Measurements from ENCODE around the gene TPR. TPM values are rescaled to one million over a fixed set of nuclear protein-coding genes. Genes with fewer than 3 reads are reported as not detected.

Gene TPR
- total RNA-seq, 1 experiment from 2014 or later = 107 TPM

DNA sequence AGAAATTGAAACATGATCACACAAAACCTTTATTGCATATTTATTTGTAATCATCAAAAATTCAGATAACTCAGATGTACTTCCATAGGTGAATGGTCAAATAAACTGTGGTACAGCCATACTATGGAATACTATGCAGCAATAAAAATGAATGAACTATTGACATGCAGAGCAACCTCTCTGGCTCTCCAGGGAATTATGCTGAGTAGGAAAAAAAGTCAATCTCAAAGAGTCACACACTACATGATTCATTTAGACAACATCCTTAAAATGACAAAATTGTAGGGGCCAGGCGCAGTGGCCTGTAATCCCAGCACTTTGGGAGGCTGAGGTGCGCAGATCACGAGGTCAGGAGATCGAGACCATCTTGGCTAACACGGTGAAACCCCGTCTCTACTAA lies 104.0 kb downstream of the TPR start:
- Histone ChIP-seq H3K14ac (ENCODE audit: insufficient read depth, low read length) (no peak overlapping the region), H2BK12ac (ENCODE audit: insufficient read length, low read depth, low read length) (no peak overlapping the region), H3K18ac (ENCODE audit: insufficient read length, low read depth, low read length) (no peak overlapping the region), H3K27me3 (ENCODE audit: insufficient read depth, low read length) (no peaks in the 10 kb centered on the region), H3K9ac (ENCODE audit: extremely low read depth, insufficient read length, low read length) (no peak overlapping the region), H3K79me1 (ENCODE audit: insufficient read depth, low read depth, low read length, poor library complexity, severe bottlenecking) (no peaks in the 10 kb centered on the region), H3K27ac (ENCODE audit: insufficient read length, low read depth, low read length) (no peak overlapping the region), H2AK5ac (ENCODE audit: insufficient read length, low read length) (no peak overlapping the region), H3K23me2 (ENCODE audit: insufficient read length, low read depth, low read length, poor library complexity, severe bottlenecking) (no peaks in the 10 kb centered on the region), H3K4ac (ENCODE audit: low read depth, low read length) (no peak overlapping the region), H3K23ac (ENCODE audit: insufficient read length, low read depth, low read length) (no peak overlapping the region), H3K4me2 (ENCODE audit: insufficient read depth, insufficient read length, low read length) (no peak overlapping the region), H3T11ph (ENCODE audit: low read length) (no peak overlapping the region), H2BK5ac (ENCODE audit: insufficient read length, low read length) (no peak overlapping the region), H2BK20ac (ENCODE audit: low read depth, low read length, poor library complexity, severe bottlenecking) (no peak overlapping the region), H4K5ac (ENCODE audit: insufficient read length, low read depth, low read length) (no peak overlapping the region), H3K56ac (ENCODE audit: insufficient read length, low read depth, low read length) (no peak overlapping the region), H4K8ac (replicated peaks; ENCODE audit: insufficient read length, low read depth, low read length) (no peak overlapping the region), H4K91ac (ENCODE audit: insufficient read length, low read depth, low read length) (no peak overlapping the region), H2BK15ac (ENCODE audit: low read depth, low read length) (no peak overlapping the region), H4K20me1 (ENCODE audit: control insufficient read depth, insufficient read depth, insufficient read length) (no peaks in the 10 kb centered on the region), H2AFZ (ENCODE audit: low read length) (no peak overlapping the region), H2BK120ac (ENCODE audit: low read depth, low read length, poor library complexity, severe bottlenecking) (no peak overlapping the region), H3K9me3 (ENCODE audit: control insufficient read depth, low read depth, low read length) (no peaks in the 10 kb centered on the region), H3K79me2 (ENCODE audit: insufficient read depth, low read length) (no peaks in the 10 kb centered on the region), H3K4me1 (ENCODE audit: insufficient read depth, low read length) (no peaks in the 10 kb centered on the region; the same call in 1 of the 2 replicates)
- Mint-ChIP-seq H3K36me3 (ENCODE audit: insufficient read depth in 1 of 3, low read depth in 3 of 3) (no peaks in the 10 kb centered on the region), H3K27me3 (ENCODE audit: low read depth) (no peaks in the 10 kb centered on the region), H3K4me1 (peaks cover 7 to 8% of the 10 kb centered on the region in 2 experiments; a peak in 3 of 4 replicates), H3K9me3 (no peaks in the 10 kb centered on the region; a peak in 1 of 5 replicates), H3K4me3 (no peak overlapping the region), H3K27ac (no peak overlapping the region)
- TF ChIP-seq, protein P1, sequence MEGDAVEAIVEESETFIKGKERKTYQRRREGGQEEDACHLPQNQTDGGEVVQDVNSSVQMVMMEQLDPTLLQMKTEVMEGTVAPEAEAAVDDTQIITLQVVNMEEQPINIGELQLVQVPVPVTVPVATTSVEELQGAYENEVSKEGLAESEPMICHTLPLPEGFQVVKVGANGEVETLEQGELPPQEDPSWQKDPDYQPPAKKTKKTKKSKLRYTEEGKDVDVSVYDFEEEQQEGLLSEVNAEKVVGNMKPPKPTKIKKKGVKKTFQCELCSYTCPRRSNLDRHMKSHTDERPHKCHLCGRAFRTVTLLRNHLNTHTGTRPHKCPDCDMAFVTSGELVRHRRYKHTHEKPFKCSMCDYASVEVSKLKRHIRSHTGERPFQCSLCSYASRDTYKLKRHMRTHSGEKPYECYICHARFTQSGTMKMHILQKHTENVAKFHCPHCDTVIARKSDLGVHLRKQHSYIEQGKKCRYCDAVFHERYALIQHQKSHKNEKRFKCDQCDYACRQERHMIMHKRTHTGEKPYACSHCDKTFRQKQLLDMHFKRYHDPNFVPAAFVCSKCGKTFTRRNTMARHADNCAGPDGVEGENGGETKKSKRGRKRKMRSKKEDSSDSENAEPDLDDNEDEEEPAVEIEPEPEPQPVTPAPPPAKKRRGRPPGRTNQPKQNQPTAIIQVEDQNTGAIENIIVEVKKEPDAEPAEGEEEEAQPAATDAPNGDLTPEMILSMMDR (conservative IDR thresholded peaks at IDR 0.05) = no peak
- no CpG with 5 or more reads among the region's 6 CpGs for WGBS (ENCODE audit: extremely low coverage, insufficient read length, low lambda C conversion rate)
- DNase-seq = no peak

Other genes starting within 250 kb of the TPR start
- 0.07 TPM in 1 of 2 replicates, not detected in the other for gene PRG4, start 79.0 kb downstream of the TPR start, total RNA-seq (2021)
- gene ODR4, start 585 bp upstream of the TPR start, total RNA-seq (2021) = 15.9 and 17.1 TPM in 2 replicates
- not detected in 2 replicates for gene PDC, start 85.9 kb upstream of the TPR start, total RNA-seq (2021)